Panc1 (cell line): Measurements from ENCODE around the gene DYRK2. TPM values are rescaled to one million over a fixed set of nuclear protein-coding genes. Genes with fewer than 3 reads are reported as not detected.

ENCODE experiments used
- ATAC-seq: fragments of 200-7000 bp; cut with Tn5 transposase; 2 replicates; pipeline ENCODE4 v1.9.1; 2020; ENCODE audit warnings: mild to moderate bottlenecking, moderate library complexity
- BruUV-seq: library from RNA; stranded (reverse); fragments of 400-500 nt; replicated peaks from 2 replicates; lab custom pipeline; 2021; lab: Mats Ljungman, UMichigan
- CTCF ChIA-PET: fragments of 300-600 bp; sonication (Branson Sonifier 250); formaldehyde crosslinking; loops from one replicate; lab custom pipeline; 2022; ENCODE audit warnings: antibody characterized with exemption; lab: Charles Lee
- POLR2A ChIA-PET: fragments of 300-600 bp; sonication (Branson Sonifier 250); formaldehyde crosslinking; loops from one replicate; lab custom pipeline; 2022; ENCODE audit warnings: antibody characterized with exemption; lab: Charles Lee
- DNase-seq: peaks from one replicate; pipeline ENCODE4 v3.0.0-alpha.2; 2010; ENCODE audit warnings: low read depth, low spot score
- H3K27ac ChIP-seq: 2 replicates; pipeline ENCODE4 v1.5.1; 2011; ENCODE audit warnings: mild to moderate bottlenecking, low read length, inconsistent platforms
- H3K27me3 ChIP-seq: fragments of 200-500 bp; sonication (Bioruptor generic); 2 replicates; pipeline ENCODE4 v1.6.0; 2014; ENCODE audit warnings: low read length, inconsistent platforms; ENCODE audit not compliant: control insufficient read depth, insufficient read depth
- H3K36me3 ChIP-seq: fragments of 200-500 bp; sonication (Bioruptor generic); 2 replicates; pipeline ENCODE4 v1.5.1; 2014; ENCODE audit warnings: inconsistent platforms, mild to moderate bottlenecking, low read length, moderate library complexity; ENCODE audit not compliant: control insufficient read depth, insufficient read depth
- H3K4me1 ChIP-seq: 2 replicates; pipeline ENCODE4 v1.5.1; 2011; ENCODE audit warnings: inconsistent platforms, mild to moderate bottlenecking, low read length, moderate library complexity; ENCODE audit not compliant: control insufficient read depth, insufficient read depth
- H3K4me3 ChIP-seq, 2 experiments: 2 replicates each; pipeline ENCODE4 v1.5.1; 2011 to 2012; ENCODE audit warnings: low read depth in 2 of 2, low read length in 2 of 2, mild to moderate bottlenecking in 2 of 2, inconsistent platforms in 1 of 2, moderate library complexity in 1 of 2
- H3K9me3 ChIP-seq: fragments of 200-500 bp; sonication (Bioruptor generic); 2 replicates; pipeline ENCODE4 v1.5.1; 2014; ENCODE audit warnings: low read depth, mild to moderate bottlenecking, inconsistent platforms, low read length, moderate library complexity; ENCODE audit not compliant: control insufficient read depth, insufficient read depth
- CTCF ChIP-seq: fragments of 450-650 bp; IDR thresholded peaks from 2 replicates; pipeline ENCODE4 v1.5.1; 2017; ENCODE audit warnings: mild to moderate bottlenecking
- POLR2AphosphoS5 ChIP-seq: IDR thresholded peaks from 2 replicates; pipeline ENCODE4 v1.6.1; 2012; ENCODE audit warnings: mild to moderate bottlenecking, low read depth, low read length, moderate library complexity
- REST ChIP-seq, 2 experiments: IDR thresholded peaks; 2 replicates each; pipeline ENCODE4 v1.6.1; 2011 to 2012; ENCODE audit warnings: low read depth in 2 of 2, control low read depth in 1 of 2, low read length in 1 of 2, mild to moderate bottlenecking in 1 of 2, moderate library complexity in 1 of 2; ENCODE audit not compliant: insufficient read depth in 1 of 2
- SIN3A ChIP-seq: IDR thresholded peaks from 2 replicates; pipeline ENCODE4 v1.6.1; 2012; ENCODE audit warnings: low read depth, mild to moderate bottlenecking, low read length, moderate library complexity, borderline replicate concordance; ENCODE audit not compliant: insufficient read depth
- TCF7L2 ChIP-seq: IDR thresholded peaks from 2 replicates; pipeline ENCODE4 v1.6.1; 2011; ENCODE audit warnings: mild to moderate bottlenecking, low read depth, low read length, inconsistent platforms
- in situ Hi-C: cut with HindIII; loops from 2 replicates; pipeline ENCODE4 v1.10.0; 2016; ENCODE audit warnings: low sequenced_read_pairs, low pct_unique_long_range_greater_than_20kb
- intact Hi-C: fragments of 100-400 bp; cut with micrococcal nuclease; formaldehyde crosslinking; loops from one replicate; pipeline ENCODE4 v1.10.0; 2022; ENCODE audit not compliant: unreplicated experiment
- total RNA-seq: library from RNA; stranded (reverse); gene quantifications from one replicate; pipeline ENCODE4 v1.2.1, GENCODE V29; 2021; ENCODE audit not compliant: unreplicated experiment

Gene DYRK2
- total RNA-seq, 1 experiment from 2014 or later, result 9.9 TPM

- intact Hi-C loops (no loop called here), in situ Hi-C loops (no loop called here)
- ATAC-seq (no peak), DNase-seq (no peak)
- Histone ChIP-seq H3K4me1 (peaks cover 13% of the 10 kb centered on the region), H3K9me3 (no peaks in the 10 kb centered on the region), H3K27ac (no peak overlapping the region), H3K4me3 (no peak overlapping the region), H3K27me3 (no peaks in the 10 kb centered on the region), H3K36me3 (no peaks in the 10 kb centered on the region)
- CTCF ChIA-PET, result no interaction called here
- POLR2A ChIA-PET, result no interaction called here
- no TSS peak for BruUV-seq
- TF ChIP-seq TCF7L2 (no peak), CTCF (no peak), POLR2AphosphoS5 (no peak), REST (IDR thresholded peaks at IDR 0.05; ENCODE audit: insufficient read depth in 1 of 2, low read depth in 2 of 2, low read length in 1 of 2) (no peak), SIN3A (no peak)
Measured at GRCh38 chr12:67645601-67646000, 2.9 kb upstream of the DYRK2 start.

- ATAC-seq (no peak), DNase-seq (no peak)
- H3K36me3 ChIP-seq, result no peaks in the 10 kb centered on the region
- BruUV-seq, result no TSS peak
- ChIA-PET CTCF (no interaction called here), POLR2A (no interaction called here)
- intact Hi-C loops (no loop called here), in situ Hi-C loops (no loop called here)
- no peak overlapping the region for H3K27ac ChIP-seq
- peaks cover 23% of the 10 kb centered on the region for H3K4me1 ChIP-seq
- H3K9me3 ChIP-seq, result no peaks in the 10 kb centered on the region
- H3K27me3 ChIP-seq, result no peaks in the 10 kb centered on the region
- TF ChIP-seq TCF7L2, result no peak
- no peak for TF ChIP-seq REST (IDR thresholded peaks at IDR 0.05; ENCODE audit: insufficient read depth in 1 of 2, low read depth in 2 of 2, low read length in 1 of 2)
- no peak for TF ChIP-seq POLR2AphosphoS5
- TF ChIP-seq CTCF, result no peak
- TF ChIP-seq SIN3A, result no peak
- H3K4me3 ChIP-seq, result no peak overlapping the region
Measured at GRCh38 chr12:67646775-67647174, 1.8 kb upstream of the DYRK2 start.
